ENCODE results near the gene ATXN1.

ATXN1 gene

GRCh38 chr6:16440636-16441212, 320.5 kb downstream of the ATXN1 start:
- Histone ChIP-seq H3K36me3 (ENCODE audit: insufficient read depth, low read length) (no peaks in the 10 kb centered on the region), H3K9ac (ENCODE audit: low read depth, low read length, poor library complexity, severe bottlenecking) (no peak overlapping the region)

GRCh38 chr6:16438718-16439591, 322.3 kb downstream of the ATXN1 start:
- Histone ChIP-seq H2AFZ (ENCODE audit: low read length) (no peak overlapping the region), H3K36me3 (ENCODE audit: insufficient read depth, low read length) (no peaks in the 10 kb centered on the region), H3K79me2 (ENCODE audit: insufficient read depth, low read length) (no peaks in the 10 kb centered on the region), H3K4me2 (ENCODE audit: low read depth, low read length, poor library complexity, severe bottlenecking) (no peak overlapping the region), H3K9me3 (ENCODE audit: insufficient read depth, low read depth, low read length) (no peaks in the 10 kb centered on the region), H3K4me3 (ENCODE audit: low read length, poor library complexity, severe bottlenecking) (no peak overlapping the region), H3F3A (ENCODE audit: low read depth) (no peaks in the 10 kb centered on the region), H3K9me2 (replicated peaks; ENCODE audit: low read depth, low read length) (no peaks in the 10 kb centered on the region), H3K4me1 (ENCODE audit: insufficient read depth, low read length, poor library complexity, severe bottlenecking) (peaks cover 30% of the 10 kb centered on the region), H4K20me1 (ENCODE audit: insufficient read depth, low read length, poor library complexity, severe bottlenecking) (no peaks in the 10 kb centered on the region), H3K9ac (ENCODE audit: low read depth, low read length, poor library complexity, severe bottlenecking) (no peak overlapping the region), H3K27me3 (ENCODE audit: insufficient read depth, low read length, poor library complexity, severe bottlenecking) (no peaks in the 10 kb centered on the region)
- TF ChIP-seq EZH2phosphoT487 (IDR thresholded peaks at IDR 0.05; ENCODE audit: borderline replicate concordance), result no peak
- no peak for TF ChIP-seq CTCF (conservative IDR thresholded peaks at IDR 0.05; ENCODE audit: low read length)

More at GRCh38 chr6:16440636-16441212, 320.5 kb downstream of the ATXN1 start:
- no peak overlapping the region for H3K4me3 ChIP-seq (ENCODE audit: low read length, poor library complexity, severe bottlenecking)
- H3K9me2 ChIP-seq (replicated peaks; ENCODE audit: low read depth, low read length), result no peaks in the 10 kb centered on the region
- no peak overlapping the region for H2AFZ ChIP-seq (ENCODE audit: low read length)
- no peaks in the 10 kb centered on the region for H3K79me2 ChIP-seq (ENCODE audit: insufficient read depth, low read length)
- no peaks in the 10 kb centered on the region for H3F3A ChIP-seq (ENCODE audit: low read depth)
- H3K4me2 ChIP-seq (ENCODE audit: low read depth, low read length, poor library complexity, severe bottlenecking), result no peak overlapping the region
- peaks cover 30% of the 10 kb centered on the region for H3K4me1 ChIP-seq (ENCODE audit: insufficient read depth, low read length, poor library complexity, severe bottlenecking)
- H3K9me3 ChIP-seq (ENCODE audit: insufficient read depth, low read depth, low read length), result no peaks in the 10 kb centered on the region
- TF ChIP-seq EZH2phosphoT487 (IDR thresholded peaks at IDR 0.05; ENCODE audit: borderline replicate concordance) (no peak), CTCF (conservative IDR thresholded peaks at IDR 0.05; ENCODE audit: low read length) (no peak)
- H4K20me1 ChIP-seq (ENCODE audit: insufficient read depth, low read length, poor library complexity, severe bottlenecking), result no peaks in the 10 kb centered on the region
- H3K27me3 ChIP-seq (ENCODE audit: insufficient read depth, low read length, poor library complexity, severe bottlenecking), result no peaks in the 10 kb centered on the region

- H2AFZ ChIP-seq (ENCODE audit: low read length), result no peak overlapping the region
- peaks cover 30% of the 10 kb centered on the region for H3K4me1 ChIP-seq (ENCODE audit: insufficient read depth, low read length, poor library complexity, severe bottlenecking)
- H4K20me1 ChIP-seq (ENCODE audit: insufficient read depth, low read length, poor library complexity, severe bottlenecking), result no peaks in the 10 kb centered on the region
- no peak overlapping the region for H3K9ac ChIP-seq (ENCODE audit: low read depth, low read length, poor library complexity, severe bottlenecking)
- H3K79me2 ChIP-seq (ENCODE audit: insufficient read depth, low read length), result no peaks in the 10 kb centered on the region
- no peak overlapping the region for H3K4me2 ChIP-seq (ENCODE audit: low read depth, low read length, poor library complexity, severe bottlenecking)
- no peak overlapping the region for H3K4me3 ChIP-seq (ENCODE audit: low read length, poor library complexity, severe bottlenecking)
- H3K36me3 ChIP-seq (ENCODE audit: insufficient read depth, low read length), result no peaks in the 10 kb centered on the region
- no peaks in the 10 kb centered on the region for H3K27me3 ChIP-seq (ENCODE audit: insufficient read depth, low read length, poor library complexity, severe bottlenecking)
- TF ChIP-seq CTCF (conservative IDR thresholded peaks at IDR 0.05; ENCODE audit: low read length) (no peak), EZH2phosphoT487 (IDR thresholded peaks at IDR 0.05; ENCODE audit: borderline replicate concordance) (no peak)
- no peaks in the 10 kb centered on the region for H3K9me2 ChIP-seq (replicated peaks; ENCODE audit: low read depth, low read length)
- H3F3A ChIP-seq (ENCODE audit: low read depth), result no peaks in the 10 kb centered on the region
- H3K9me3 ChIP-seq (ENCODE audit: insufficient read depth, low read depth, low read length), result no peaks in the 10 kb centered on the region
Observed at GRCh38 chr6:16437984-16438383, 323.3 kb downstream of the ATXN1 start.

All from Loucy (cell line).